Measurements from ENCODE around the gene WDPCP. TPM values are rescaled to one million over a fixed set of nuclear protein-coding genes. Genes with fewer than 3 reads are reported as not detected.

The WDPCP gene
- total and polyA plus RNA-seq, 2 of the 8 experiments (the other 6 are each of a cell fraction or from before 2014, with no cell fraction given), result 9.3 to 25.8 TPM

DNA sequence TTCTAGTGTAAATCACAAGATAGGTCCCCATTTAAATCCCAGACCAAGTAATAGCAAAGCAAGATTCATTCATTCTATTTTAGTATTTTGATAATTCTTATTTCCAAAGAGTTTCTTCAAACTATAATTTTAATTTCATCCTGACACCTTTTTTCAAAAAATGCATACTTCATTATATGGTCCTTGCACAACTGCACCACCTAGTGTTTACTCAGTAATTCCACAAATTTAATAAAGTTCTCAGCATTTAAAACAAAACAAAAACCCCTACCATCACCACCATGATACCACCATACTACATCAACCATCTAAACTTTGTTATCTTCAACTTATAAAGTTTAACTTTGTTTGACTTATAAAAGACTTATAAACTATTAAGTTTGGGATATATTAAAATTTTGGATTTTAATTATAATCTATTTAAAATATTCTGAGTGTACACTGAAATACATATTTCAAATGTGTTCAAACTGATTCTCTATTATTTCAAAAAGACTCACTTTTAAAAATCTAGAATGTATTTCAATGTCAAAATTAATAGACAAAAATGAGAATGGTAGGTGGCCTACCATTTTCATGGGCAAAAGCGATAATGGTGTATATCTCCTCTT, 44.2 kb downstream of the WDPCP start:
- Histone ChIP-seq H4K5ac (ENCODE audit: insufficient read length, low read depth, low read length) (no peak overlapping the region), H3K14ac (ENCODE audit: insufficient read length) (no peak overlapping the region), H3K56ac (replicated peaks; ENCODE audit: insufficient read length, low read depth, low read length) (no peak overlapping the region), H3K4me1 (replicated peaks in 1 of 4; ENCODE audit: control insufficient read depth in 3 of 4, insufficient read depth in 4 of 4, low read length in 3 of 4) (peaks cover 0 to 6% (median 0%) of the 10 kb centered on the region in 4 experiments; a peak in 3 of 7 replicates), H3K18ac (ENCODE audit: extremely low read depth, low read length) (no peak overlapping the region), H2AK5ac (ENCODE audit: low read depth, low read length) (no peak overlapping the region), H3K9ac (replicated peaks in 1 of 4; ENCODE audit: extremely low read depth in 1 of 4, low read depth in 3 of 4, low read length in 3 of 4) (no peak overlapping the region), H3K9me3 (ENCODE audit: insufficient read depth in 2 of 2, low read depth in 1 of 2, low read length in 1 of 2) (no peaks in the 10 kb centered on the region), H3K23ac (ENCODE audit: insufficient read length) (no peak overlapping the region), H3K36me3 (ENCODE audit: control insufficient read depth in 2 of 4, insufficient read depth in 4 of 4, low read length in 3 of 4) (no peaks in the 10 kb centered on the region), H3K79me2 (ENCODE audit: control insufficient read depth in 1 of 2, insufficient read depth in 2 of 2, low read length in 2 of 2) (peaks cover 0 to 62% of the 10 kb centered on the region in 2 experiments; a peak in 2 of 4 replicates), H3K23me2 (ENCODE audit: low read depth, low read length) (no peaks in the 10 kb centered on the region; the same call in 1 of the 2 replicates), H3K4me2 (ENCODE audit: insufficient read depth in 1 of 2, low read depth in 2 of 2, low read length in 2 of 2) (no peak overlapping the region), H4K8ac (ENCODE audit: extremely low read depth, insufficient read depth, low read length) (no peak overlapping the region), H2BK120ac (replicated peaks; ENCODE audit: low read depth, low read length) (no peak overlapping the region), H2BK12ac (ENCODE audit: low read depth, low read length) (no peak overlapping the region), H2BK20ac (ENCODE audit: low read length) (no peak overlapping the region), H2BK15ac (ENCODE audit: low read length) (no peak overlapping the region), H4K91ac (replicated peaks; ENCODE audit: insufficient read length, low read length) (no peak overlapping the region), H4K20me1 (replicated peaks in 1 of 2; ENCODE audit: control insufficient read depth in 1 of 2, insufficient read depth in 2 of 2, low read length in 2 of 2) (no peaks in the 10 kb centered on the region), H2BK5ac (ENCODE audit: low read depth, low read length) (no peak overlapping the region), H3K79me1 (ENCODE audit: low read depth, low read length) (no peaks in the 10 kb centered on the region), H3K27ac (ENCODE audit: low read depth, low read length) (no peak overlapping the region), H3K4ac (replicated peaks; ENCODE audit: insufficient read length, low read depth, low read length) (no peak overlapping the region), H2AFZ (ENCODE audit: low read length) (no peak overlapping the region), H3K4me3 (ENCODE audit: extremely low read depth in 1 of 4, insufficient read depth in 2 of 4, low read depth in 3 of 4, low read length in 4 of 4) (no peak overlapping the region), H3K27me3 (replicated peaks in 1 of 4; ENCODE audit: control insufficient read depth in 3 of 4, extremely low read depth in 1 of 4, insufficient read depth in 3 of 4, low read length in 3 of 4) (no peaks in the 10 kb centered on the region)
- POLR2A ChIA-PET (ENCODE audit: partially characterized antibody), result interaction anchor here (1.0 kb wide), 1 partner anchor 43 kb away, joined by 3 read pairs; no protein-coding TSS in a partner anchor
- no peak for DNase-seq (ENCODE audit: low read depth in 1 of 2, low spot score in 2 of 2)
- WGBS, 2 experiments (ENCODE audit: extremely low coverage in 1 of 2, insufficient coverage in 1 of 2, insufficient read length in 1 of 2, insufficient replicate concordance in 2 of 2, low coverage in 1 of 2, low lambda C conversion rate in 2 of 2, missing lambda C conversion rate in 1 of 2), result 86% methylated on average over 1 of the region's 1 CpG; no CpG with 5 or more reads in 1 of the 2 experiments
- CTCF ChIA-PET (ENCODE audit: partially characterized antibody), result interaction anchor here (1.1 to 1.2 kb wide), 2 partner anchors 36 to 356 kb away, joined by 4 to 5 read pairs; no protein-coding TSS in a partner anchor
- FAIRE-seq, result peak; percentile 7
- TF ChIP-seq SIRT6 (IDR thresholded peaks at IDR 0.05; ENCODE audit: low read length), result no peak
- no peak for TF ChIP-seq PHF8 (conservative IDR thresholded peaks at IDR 0.05; ENCODE audit: low read depth, low read length)
- no peak for TF ChIP-seq POU5F1 (IDR thresholded peaks at IDR 0.05; ENCODE audit: low read depth, low read length)
- TF ChIP-seq HDAC6 (IDR thresholded peaks at IDR 0.05; ENCODE audit: low read depth, low read length), result no peak
- peak in 1 of 2 experiments; percentile 44 for TF ChIP-seq RAD21 (IDR thresholded peaks at IDR 0.05 in 1 of 2, conservative IDR thresholded peaks at IDR 0.05 in 1 of 2; ENCODE audit: low read depth in 2 of 2, low read length in 2 of 2)
- peak in 2 of 3 experiments; percentile 5 to 19; a peak in 2 of 4 replicates for TF ChIP-seq CTCF (IDR thresholded peaks at IDR 0.05; ENCODE audit: control extremely low read depth in 1 of 3, insufficient read depth in 1 of 3, low read depth in 1 of 3, low read length in 3 of 3)
